Measurements from ENCODE around the gene PCSK1. TPM values are rescaled to one million over a fixed set of nuclear protein-coding genes. Genes with fewer than 3 reads are reported as not detected.

Gene PCSK1
- total RNA-seq, 1 experiment from 2014 or later: 4.5 TPM

- CTCF ChIA-PET: no interaction called here
Measured at GRCh38 chr5:96410013-96410412, 23.0 kb downstream of the PCSK1 start.

DNA sequence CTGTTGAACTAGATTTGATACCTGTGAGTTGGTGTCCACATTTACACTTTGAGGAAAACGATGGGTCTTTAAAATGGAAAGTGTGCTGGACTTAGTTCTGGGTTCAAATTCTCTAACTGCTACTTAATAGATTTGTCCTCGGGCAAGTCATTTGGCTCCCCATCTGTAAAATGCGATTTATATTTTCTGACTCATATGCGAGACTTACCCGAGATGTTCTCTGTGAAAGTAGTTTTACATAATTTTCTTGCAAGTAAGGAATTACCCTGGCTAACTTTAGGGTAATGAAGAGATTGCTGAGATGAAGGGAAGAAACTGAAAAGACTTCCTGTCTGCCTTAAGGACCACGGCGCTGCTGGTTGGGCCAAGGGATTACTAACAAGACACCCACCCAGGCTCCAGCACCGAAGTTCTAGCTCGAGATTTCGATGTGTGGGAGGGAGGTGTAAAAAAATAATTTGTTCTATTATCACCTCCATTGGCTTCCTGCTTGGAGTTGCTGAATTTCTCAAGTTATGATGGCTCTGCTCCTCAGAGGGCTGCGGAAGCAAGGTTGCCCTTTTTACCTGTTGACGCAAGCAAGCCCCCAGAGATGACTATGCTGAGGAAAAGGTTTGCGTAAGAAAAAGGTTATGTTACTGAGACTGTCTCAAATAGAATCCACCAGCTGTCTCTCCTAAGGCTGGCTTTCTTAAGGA, 24.1 kb downstream of the PCSK1 start:
- no peak for DNase-seq (ENCODE audit: low spot score)
- no peaks in the 10 kb centered on the region for H3K36me3 Mint-ChIP-seq
- H3K9me3 Mint-ChIP-seq: no peaks in the 10 kb centered on the region
- no peak overlapping the region for H3K4me3 Mint-ChIP-seq
- no peak overlapping the region for H3K27ac Mint-ChIP-seq
- CTCF ChIA-PET: no interaction called here
- no peak for ATAC-seq
- H3K27me3 Mint-ChIP-seq (ENCODE audit: low read depth): no peaks in the 10 kb centered on the region
- peaks cover 7% of the 10 kb centered on the region for H3K4me1 Mint-ChIP-seq
- POLR2A ChIA-PET: no interaction called here
- TF ChIP-seq, protein P1, sequence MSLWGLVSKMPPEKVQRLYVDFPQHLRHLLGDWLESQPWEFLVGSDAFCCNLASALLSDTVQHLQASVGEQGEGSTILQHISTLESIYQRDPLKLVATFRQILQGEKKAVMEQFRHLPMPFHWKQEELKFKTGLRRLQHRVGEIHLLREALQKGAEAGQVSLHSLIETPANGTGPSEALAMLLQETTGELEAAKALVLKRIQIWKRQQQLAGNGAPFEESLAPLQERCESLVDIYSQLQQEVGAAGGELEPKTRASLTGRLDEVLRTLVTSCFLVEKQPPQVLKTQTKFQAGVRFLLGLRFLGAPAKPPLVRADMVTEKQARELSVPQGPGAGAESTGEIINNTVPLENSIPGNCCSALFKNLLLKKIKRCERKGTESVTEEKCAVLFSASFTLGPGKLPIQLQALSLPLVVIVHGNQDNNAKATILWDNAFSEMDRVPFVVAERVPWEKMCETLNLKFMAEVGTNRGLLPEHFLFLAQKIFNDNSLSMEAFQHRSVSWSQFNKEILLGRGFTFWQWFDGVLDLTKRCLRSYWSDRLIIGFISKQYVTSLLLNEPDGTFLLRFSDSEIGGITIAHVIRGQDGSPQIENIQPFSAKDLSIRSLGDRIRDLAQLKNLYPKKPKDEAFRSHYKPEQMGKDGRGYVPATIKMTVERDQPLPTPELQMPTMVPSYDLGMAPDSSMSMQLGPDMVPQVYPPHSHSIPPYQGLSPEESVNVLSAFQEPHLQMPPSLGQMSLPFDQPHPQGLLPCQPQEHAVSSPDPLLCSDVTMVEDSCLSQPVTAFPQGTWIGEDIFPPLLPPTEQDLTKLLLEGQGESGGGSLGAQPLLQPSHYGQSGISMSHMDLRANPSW (CRISPR knock-in tag; conservative IDR thresholded peaks at IDR 0.05; ENCODE audit: low read depth): no peak
- TF ChIP-seq NR2C2 (CRISPR knock-in tag; IDR thresholded peaks at IDR 0.05) (no peak), ESRRA (CRISPR knock-in tag; IDR thresholded peaks at IDR 0.05; ENCODE audit: borderline replicate concordance) (no peak), CREM (CRISPR knock-in tag; IDR thresholded peaks at IDR 0.05) (no peak), NR1H2 (CRISPR knock-in tag; IDR thresholded peaks at IDR 0.05) (no peak), GRHL2 (CRISPR knock-in tag; IDR thresholded peaks at IDR 0.05; ENCODE audit: insufficient replicate concordance, severe bottlenecking) (no peak), OVOL2 (CRISPR knock-in tag; IDR thresholded peaks at IDR 0.05; ENCODE audit: borderline replicate concordance) (no peak), MXD4 (CRISPR knock-in tag; IDR thresholded peaks at IDR 0.05; ENCODE audit: borderline replicate concordance) (no peak)
- TF ChIP-seq, protein P2, sequence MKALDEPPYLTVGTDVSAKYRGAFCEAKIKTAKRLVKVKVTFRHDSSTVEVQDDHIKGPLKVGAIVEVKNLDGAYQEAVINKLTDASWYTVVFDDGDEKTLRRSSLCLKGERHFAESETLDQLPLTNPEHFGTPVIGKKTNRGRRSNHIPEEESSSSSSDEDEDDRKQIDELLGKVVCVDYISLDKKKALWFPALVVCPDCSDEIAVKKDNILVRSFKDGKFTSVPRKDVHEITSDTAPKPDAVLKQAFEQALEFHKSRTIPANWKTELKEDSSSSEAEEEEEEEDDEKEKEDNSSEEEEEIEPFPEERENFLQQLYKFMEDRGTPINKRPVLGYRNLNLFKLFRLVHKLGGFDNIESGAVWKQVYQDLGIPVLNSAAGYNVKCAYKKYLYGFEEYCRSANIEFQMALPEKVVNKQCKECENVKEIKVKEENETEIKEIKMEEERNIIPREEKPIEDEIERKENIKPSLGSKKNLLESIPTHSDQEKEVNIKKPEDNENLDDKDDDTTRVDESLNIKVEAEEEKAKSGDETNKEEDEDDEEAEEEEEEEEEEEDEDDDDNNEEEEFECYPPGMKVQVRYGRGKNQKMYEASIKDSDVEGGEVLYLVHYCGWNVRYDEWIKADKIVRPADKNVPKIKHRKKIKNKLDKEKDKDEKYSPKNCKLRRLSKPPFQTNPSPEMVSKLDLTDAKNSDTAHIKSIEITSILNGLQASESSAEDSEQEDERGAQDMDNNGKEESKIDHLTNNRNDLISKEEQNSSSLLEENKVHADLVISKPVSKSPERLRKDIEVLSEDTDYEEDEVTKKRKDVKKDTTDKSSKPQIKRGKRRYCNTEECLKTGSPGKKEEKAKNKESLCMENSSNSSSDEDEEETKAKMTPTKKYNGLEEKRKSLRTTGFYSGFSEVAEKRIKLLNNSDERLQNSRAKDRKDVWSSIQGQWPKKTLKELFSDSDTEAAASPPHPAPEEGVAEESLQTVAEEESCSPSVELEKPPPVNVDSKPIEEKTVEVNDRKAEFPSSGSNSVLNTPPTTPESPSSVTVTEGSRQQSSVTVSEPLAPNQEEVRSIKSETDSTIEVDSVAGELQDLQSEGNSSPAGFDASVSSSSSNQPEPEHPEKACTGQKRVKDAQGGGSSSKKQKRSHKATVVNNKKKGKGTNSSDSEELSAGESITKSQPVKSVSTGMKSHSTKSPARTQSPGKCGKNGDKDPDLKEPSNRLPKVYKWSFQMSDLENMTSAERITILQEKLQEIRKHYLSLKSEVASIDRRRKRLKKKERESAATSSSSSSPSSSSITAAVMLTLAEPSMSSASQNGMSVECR (CRISPR knock-in tag; IDR thresholded peaks at IDR 0.05; ENCODE audit: borderline replicate concordance): no peak
- TF ChIP-seq, protein P3, sequence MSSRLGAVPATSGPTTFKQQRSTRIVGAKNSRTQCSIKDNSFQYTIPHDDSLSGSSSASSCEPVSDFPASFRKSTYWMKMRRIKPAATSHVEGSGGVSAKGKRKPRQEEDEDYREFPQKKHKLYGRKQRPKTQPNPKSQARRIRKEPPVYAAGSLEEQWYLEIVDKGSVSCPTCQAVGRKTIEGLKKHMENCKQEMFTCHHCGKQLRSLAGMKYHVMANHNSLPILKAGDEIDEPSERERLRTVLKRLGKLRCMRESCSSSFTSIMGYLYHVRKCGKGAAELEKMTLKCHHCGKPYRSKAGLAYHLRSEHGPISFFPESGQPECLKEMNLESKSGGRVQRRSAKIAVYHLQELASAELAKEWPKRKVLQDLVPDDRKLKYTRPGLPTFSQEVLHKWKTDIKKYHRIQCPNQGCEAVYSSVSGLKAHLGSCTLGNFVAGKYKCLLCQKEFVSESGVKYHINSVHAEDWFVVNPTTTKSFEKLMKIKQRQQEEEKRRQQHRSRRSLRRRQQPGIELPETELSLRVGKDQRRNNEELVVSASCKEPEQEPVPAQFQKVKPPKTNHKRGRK (CRISPR knock-in tag; IDR thresholded peaks at IDR 0.05; ENCODE audit: borderline replicate concordance): no peak

More at GRCh38 chr5:96410013-96410412, 23.0 kb downstream of the PCSK1 start:
- H3K27ac Mint-ChIP-seq: no peak overlapping the region
- TF ChIP-seq TP53 (CRISPR knock-in tag; IDR thresholded peaks at IDR 0.05) (no peak), ZNF263 (CRISPR knock-in tag; IDR thresholded peaks at IDR 0.05; ENCODE audit: low read depth) (no peak), PRRX2 (CRISPR knock-in tag; IDR thresholded peaks at IDR 0.05) (no peak), CBFB (CRISPR knock-in tag; IDR thresholded peaks at IDR 0.05; ENCODE audit: low read depth) (no peak), ZNF396 (CRISPR knock-in tag; IDR thresholded peaks at IDR 0.05; ENCODE audit: borderline replicate concordance) (no peak), GRHL2 (CRISPR knock-in tag; IDR thresholded peaks at IDR 0.05; ENCODE audit: insufficient replicate concordance, severe bottlenecking) (no peak), GTF2I (CRISPR knock-in tag; conservative IDR thresholded peaks at IDR 0.05) (no peak), CDX4 (CRISPR knock-in tag; IDR thresholded peaks at IDR 0.05; ENCODE audit: borderline replicate concordance) (no peak), ERG (CRISPR knock-in tag; IDR thresholded peaks at IDR 0.05) (no peak)
- TF ChIP-seq, protein P4, sequence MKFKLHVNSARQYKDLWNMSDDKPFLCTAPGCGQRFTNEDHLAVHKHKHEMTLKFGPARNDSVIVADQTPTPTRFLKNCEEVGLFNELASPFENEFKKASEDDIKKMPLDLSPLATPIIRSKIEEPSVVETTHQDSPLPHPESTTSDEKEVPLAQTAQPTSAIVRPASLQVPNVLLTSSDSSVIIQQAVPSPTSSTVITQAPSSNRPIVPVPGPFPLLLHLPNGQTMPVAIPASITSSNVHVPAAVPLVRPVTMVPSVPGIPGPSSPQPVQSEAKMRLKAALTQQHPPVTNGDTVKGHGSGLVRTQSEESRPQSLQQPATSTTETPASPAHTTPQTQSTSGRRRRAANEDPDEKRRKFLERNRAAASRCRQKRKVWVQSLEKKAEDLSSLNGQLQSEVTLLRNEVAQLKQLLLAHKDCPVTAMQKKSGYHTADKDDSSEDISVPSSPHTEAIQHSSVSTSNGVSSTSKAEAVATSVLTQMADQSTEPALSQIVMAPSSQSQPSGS (CRISPR knock-in tag; IDR thresholded peaks at IDR 0.05; ENCODE audit: borderline replicate concordance, low read depth): no peak
- TF ChIP-seq, protein P5, sequence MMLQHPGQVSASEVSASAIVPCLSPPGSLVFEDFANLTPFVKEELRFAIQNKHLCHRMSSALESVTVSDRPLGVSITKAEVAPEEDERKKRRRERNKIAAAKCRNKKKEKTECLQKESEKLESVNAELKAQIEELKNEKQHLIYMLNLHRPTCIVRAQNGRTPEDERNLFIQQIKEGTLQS (CRISPR knock-in tag; conservative IDR thresholded peaks at IDR 0.05): no peak
- H3K9me3 Mint-ChIP-seq: no peaks in the 10 kb centered on the region
- no peaks in the 10 kb centered on the region for H3K36me3 Mint-ChIP-seq
- no peak overlapping the region for H3K4me3 Mint-ChIP-seq
- no peak for ATAC-seq
- DNase-seq (ENCODE audit: low spot score): no peak
- POLR2A ChIA-PET: no interaction called here
- peaks cover 4% of the 10 kb centered on the region for H3K4me1 Mint-ChIP-seq
- H3K27me3 Mint-ChIP-seq (ENCODE audit: low read depth): no peaks in the 10 kb centered on the region

Data from WTC11 (cell line).